ENCODE results near the gene PPP1R15B. TPM values are rescaled to one million over a fixed set of nuclear protein-coding genes. Genes with fewer than 3 reads are reported as not detected.

Gene PPP1R15B
- total RNA-seq, 1 experiment from 2014 or later, result 69.3 TPM

- Histone ChIP-seq H3K79me2 (ENCODE audit: insufficient read depth, low read length) (no peaks in the 10 kb centered on the region), H3K4me3 (replicated peaks in 1 of 2; ENCODE audit: low read depth in 1 of 2, low read length in 2 of 2) (no peak overlapping the region), H2AFZ (ENCODE audit: low read depth, low read length, poor library complexity, severe bottlenecking) (no peak overlapping the region), H3K27ac (ENCODE audit: low read depth, low read length) (no peak overlapping the region), H3K27me3 (ENCODE audit: insufficient read depth, low read length) (no peaks in the 10 kb centered on the region), H3K9ac (ENCODE audit: low read length) (no peak overlapping the region), H3K9me2 (ENCODE audit: insufficient read depth) (no peaks in the 10 kb centered on the region), H3K4me2 (ENCODE audit: low read length) (no peak overlapping the region), H3K9me3 (ENCODE audit: control insufficient read depth in 1 of 2, insufficient read depth in 1 of 2, low read depth in 1 of 2, low read length in 2 of 2) (no peaks in the 10 kb centered on the region), H4K20me1 (ENCODE audit: insufficient read depth) (no peaks in the 10 kb centered on the region), H3K4me1 (ENCODE audit: control insufficient read depth in 1 of 2, insufficient read depth in 2 of 2, low read length in 2 of 2) (peaks cover 7 to 22% of the 10 kb centered on the region in 2 experiments), H3K36me3 (ENCODE audit: control insufficient read depth in 1 of 2, insufficient read depth in 2 of 2, low read length in 2 of 2) (peaks cover 0 to 13% of the 10 kb centered on the region in 2 experiments; a peak in 1 of 4 replicates)
- ChIA-PET POLR2A (no interaction called here), CTCF (no interaction called here), RAD21 (ENCODE audit: low non-redundant PET in 1 of 2, low total read pairs in 2 of 2, uncharacterized antibody in 2 of 2, unreplicated experiment in 2 of 2) (no interaction called here)
- ATAC-seq (no peak), DNase-seq (ENCODE audit: low read depth, low spot score) (no peak)
- TF ChIP-seq REST (IDR thresholded peaks at IDR 0.05; ENCODE audit: low read depth), result no peak
- no peak for TF ChIP-seq SP1 (IDR thresholded peaks at IDR 0.05; ENCODE audit: low read depth)
- no peak for TF ChIP-seq JUND (IDR thresholded peaks at IDR 0.05)
- no peak for TF ChIP-seq TCF7L2 (IDR thresholded peaks at IDR 0.05; ENCODE audit: borderline replicate concordance, extremely low read depth, insufficient read depth, insufficient read length)
- no peak for TF ChIP-seq ZBTB33 (IDR thresholded peaks at IDR 0.05; ENCODE audit: extremely low read depth, insufficient replicate concordance, low read length)
- no peak for TF ChIP-seq EZH2phosphoT487 (IDR thresholded peaks at IDR 0.05; ENCODE audit: borderline replicate concordance)
- TF ChIP-seq ELF1 (IDR thresholded peaks at IDR 0.05; ENCODE audit: borderline replicate concordance, low read depth), result no peak
- no peak for TF ChIP-seq SIN3A (IDR thresholded peaks at IDR 0.05; ENCODE audit: low read depth)
- no peak for TF ChIP-seq ZFX (IDR thresholded peaks at IDR 0.05)
- no peak for TF ChIP-seq POLR2AphosphoS5 (IDR thresholded peaks at IDR 0.05; ENCODE audit: low read depth, low read length)
- TF ChIP-seq YY1 (IDR thresholded peaks at IDR 0.05; ENCODE audit: extremely low read depth, insufficient replicate concordance, low read depth, low read length), result no peak
- TF ChIP-seq CTCF (IDR thresholded peaks at IDR 0.05 in 2 of 3, conservative IDR thresholded peaks at IDR 0.05 in 1 of 3; ENCODE audit: borderline replicate concordance in 1 of 3, insufficient read depth in 1 of 3, low read depth in 2 of 3, low read length in 2 of 3), result no peak
- TF ChIP-seq ATF3 (IDR thresholded peaks at IDR 0.05), result no peak
- no peak for TF ChIP-seq FOSL1 (IDR thresholded peaks at IDR 0.05; ENCODE audit: low read depth)
- TF ChIP-seq CEBPB (IDR thresholded peaks at IDR 0.05; ENCODE audit: low read depth), result no peak
- TF ChIP-seq EZH2 (IDR thresholded peaks at IDR 0.05), result no peak
- no peak for TF ChIP-seq RAD21 (IDR thresholded peaks at IDR 0.05; ENCODE audit: low read depth)
- TF ChIP-seq POLR2A (IDR thresholded peaks at IDR 0.05; ENCODE audit: borderline replicate concordance, extremely low read depth, insufficient read depth, insufficient read length), result no peak
- no peak for TF ChIP-seq EGR1 (IDR thresholded peaks at IDR 0.05; ENCODE audit: low read depth)
- TF ChIP-seq MAX (IDR thresholded peaks at IDR 0.05), result no peak
- BruUV-seq (replicated peaks), result no TSS peak
- intact Hi-C loops (cut with micrococcal nuclease), result no loop called here
Measured at GRCh38 chr1:204426971-204427701, 15.5 kb upstream of the PPP1R15B start.

All from HCT116 (cell line).